Stimulated activated CD4-positive, alpha-beta T cell treated with anti-CD3 and anti-CD28 coated beads, Interleukin-1b, Interleukin-23, amount 100 ng/mL, for 24 hours (primary cell): ENCODE results near the gene CLDN1.
A peak's percentile ranks its signal among the peaks of the same experiment; 100 is the strongest.

Source experiments
- DNase-seq, 4 experiments: peaks; one replicate each; pipeline ENCODE4 v3.0.0-alpha.2; 2020; ENCODE audit warnings: low read depth in 4 of 4, low spot score in 1 of 4

The CLDN1 gene, protein sequence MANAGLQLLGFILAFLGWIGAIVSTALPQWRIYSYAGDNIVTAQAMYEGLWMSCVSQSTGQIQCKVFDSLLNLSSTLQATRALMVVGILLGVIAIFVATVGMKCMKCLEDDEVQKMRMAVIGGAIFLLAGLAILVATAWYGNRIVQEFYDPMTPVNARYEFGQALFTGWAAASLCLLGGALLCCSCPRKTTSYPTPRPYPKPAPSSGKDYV

DNA sequence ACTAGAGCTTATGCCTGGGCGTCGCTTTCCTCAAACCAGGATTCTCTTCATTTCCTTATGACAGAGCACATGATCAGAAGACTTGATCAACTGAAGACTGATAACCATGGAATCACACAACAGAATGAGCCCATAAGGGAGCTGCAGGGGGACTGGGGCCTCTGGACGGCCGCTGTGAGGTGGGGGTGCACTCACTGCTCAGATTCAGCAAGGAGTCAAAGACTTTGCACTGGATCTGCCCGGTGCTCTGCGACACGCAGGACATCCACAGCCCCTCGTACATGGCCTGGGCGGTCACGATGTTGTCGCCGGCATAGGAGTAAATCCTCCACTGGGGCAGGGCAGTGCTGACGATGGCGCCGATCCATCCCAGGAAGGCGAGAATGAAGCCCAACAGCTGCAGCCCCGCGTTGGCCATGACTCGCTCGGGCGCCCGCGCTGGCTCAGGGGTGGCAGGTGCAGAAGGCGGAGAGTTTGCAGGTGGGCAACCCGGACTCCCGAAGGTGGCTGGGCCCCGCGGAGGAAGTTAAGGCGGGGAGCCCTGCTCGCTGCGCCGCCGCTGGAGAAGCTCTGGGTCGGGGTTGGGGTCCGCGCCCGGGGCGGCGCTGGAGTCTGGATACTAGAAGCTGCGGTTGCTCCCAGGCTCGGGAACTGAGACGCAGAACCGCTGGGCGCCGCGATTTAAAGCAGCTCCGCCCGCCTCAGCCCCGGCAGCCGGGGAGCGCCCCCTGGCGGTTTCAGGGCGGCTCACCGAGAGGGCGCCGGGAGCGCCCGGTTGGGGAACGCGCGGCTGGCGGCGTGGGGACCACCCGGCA lies at the start of gene CLDN1:
Gene CLDN1 (minus strand): TSS at position 658 of the 815 bp plus-strand sequence. CDS start 240 bp downstream, at position 418.
- peak; percentile 52 to 67 (median 58) for DNase-seq

GRCh38 chr3:190371152-190371551 lies 48.9 kb upstream of the CLDN1 start:
- no peak for DNase-seq

DNA sequence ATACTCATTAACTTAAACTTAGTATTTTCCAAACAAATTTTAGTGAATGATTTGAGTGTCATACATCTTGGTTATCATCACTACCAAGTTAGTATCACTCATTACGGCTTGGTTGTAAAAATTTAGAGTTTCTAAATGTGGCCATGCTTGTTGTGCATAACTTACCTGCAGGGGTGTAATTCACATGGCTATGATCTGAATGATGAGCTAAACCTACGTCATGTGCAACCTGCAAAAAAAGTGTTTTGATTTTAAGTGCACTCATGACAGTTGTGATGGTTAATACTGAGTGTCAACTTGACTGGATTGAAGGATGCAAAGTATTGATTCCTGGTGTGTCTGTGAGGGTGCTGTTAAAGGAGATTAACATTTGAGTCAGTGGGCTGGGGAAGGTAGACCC lies 48.1 kb upstream of the CLDN1 start:
- no peak for DNase-seq

DNA sequence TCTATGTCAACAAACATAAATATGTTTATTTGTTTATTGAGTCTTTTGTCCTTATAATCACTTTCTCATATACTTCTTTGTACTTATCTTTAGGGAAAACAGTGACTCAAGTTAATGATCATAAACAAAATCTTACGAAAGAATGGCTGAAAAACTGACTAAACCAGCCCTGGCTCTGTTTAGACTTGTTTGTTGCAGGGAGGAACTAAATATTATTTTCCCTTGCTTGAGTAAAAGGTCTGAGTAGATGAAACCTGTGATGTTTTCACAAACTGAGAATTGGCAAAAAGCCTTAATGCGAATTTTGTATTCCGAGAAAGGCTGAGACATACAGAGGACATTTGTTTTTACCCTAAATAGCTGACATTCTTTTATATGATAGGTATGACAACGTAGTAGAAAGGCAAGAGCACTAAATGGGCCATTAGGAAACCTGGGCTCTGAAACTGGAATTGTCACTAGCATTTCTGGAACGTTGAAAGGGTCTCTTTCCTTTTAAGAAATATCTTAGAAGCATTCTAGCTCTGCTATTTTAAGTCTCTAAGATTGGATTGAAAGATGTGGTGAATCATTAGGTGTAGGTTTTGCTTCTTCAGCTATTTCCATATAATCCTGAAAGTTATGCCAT lies 47.5 kb upstream of the CLDN1 start:
- DNase-seq, result no peak

GRCh38 chr3:190368881-190369280 lies 46.6 kb upstream of the CLDN1 start:
- DNase-seq, result no peak

DNA sequence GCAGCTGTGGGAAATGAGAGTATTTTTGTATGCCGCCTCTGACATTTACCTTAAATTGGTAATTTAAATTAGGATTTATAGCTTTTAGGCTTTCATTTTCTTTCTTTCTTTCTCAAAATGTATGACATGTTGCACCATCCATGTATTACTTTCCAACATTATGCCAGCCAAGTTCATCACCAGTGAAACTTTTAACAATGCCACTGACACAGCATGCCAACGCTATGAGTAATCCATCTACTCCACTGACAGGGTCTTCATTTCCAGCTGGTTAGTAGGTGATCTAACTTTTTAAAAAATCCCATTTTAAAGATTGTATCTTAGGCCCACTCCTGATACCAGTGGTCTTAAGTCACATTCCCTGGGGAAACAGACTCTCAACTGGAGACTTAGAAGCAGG lies 43.9 kb upstream of the CLDN1 start:
- DNase-seq, result no peak

DNA sequence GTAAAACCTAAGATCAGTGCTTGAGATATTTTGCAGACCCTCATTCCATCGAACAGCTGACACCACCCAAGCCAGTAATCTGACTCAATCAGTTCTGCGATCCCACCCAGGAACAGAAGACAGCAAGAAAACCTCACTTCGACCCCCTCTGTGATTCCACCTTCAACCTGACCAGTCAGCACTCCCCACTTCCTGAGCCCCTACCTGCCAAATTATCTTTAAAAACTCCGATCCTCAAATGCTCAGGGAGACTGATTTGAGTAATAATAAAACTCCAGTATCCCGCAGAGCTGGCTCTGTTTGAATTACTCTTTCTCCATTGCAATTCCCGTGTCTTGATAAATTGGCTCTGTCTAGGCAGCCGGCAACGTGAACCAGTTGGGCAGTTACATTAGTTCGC lies 40.0 kb upstream of the CLDN1 start:
- no peak for DNase-seq

DNA sequence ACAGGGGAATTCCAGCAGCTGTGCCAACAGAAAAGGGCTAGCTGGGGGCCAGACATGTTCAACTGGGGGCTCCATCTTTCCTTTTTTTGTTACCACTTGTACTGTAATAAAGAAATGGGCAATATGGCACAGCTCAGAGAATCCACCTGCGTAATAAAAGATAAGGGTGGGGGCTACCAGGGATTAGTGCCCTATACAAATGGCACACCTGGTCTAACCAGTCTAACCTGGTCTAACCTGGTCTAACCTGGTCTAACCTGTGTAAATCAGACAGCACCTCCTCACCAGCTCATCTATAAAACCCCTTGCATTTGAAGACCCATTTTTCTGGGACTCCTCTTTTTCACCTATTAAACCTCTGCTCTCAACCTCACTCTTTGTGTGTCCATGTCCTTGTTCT lies 39.5 kb upstream of the CLDN1 start:
- DNase-seq, result no peak

- no peak for DNase-seq
Observed at GRCh38 chr3:190360228-190360627, 38.0 kb upstream of the CLDN1 start.

- no peak for DNase-seq
Observed at GRCh38 chr3:190359813-190360212, 37.6 kb upstream of the CLDN1 start.

DNA sequence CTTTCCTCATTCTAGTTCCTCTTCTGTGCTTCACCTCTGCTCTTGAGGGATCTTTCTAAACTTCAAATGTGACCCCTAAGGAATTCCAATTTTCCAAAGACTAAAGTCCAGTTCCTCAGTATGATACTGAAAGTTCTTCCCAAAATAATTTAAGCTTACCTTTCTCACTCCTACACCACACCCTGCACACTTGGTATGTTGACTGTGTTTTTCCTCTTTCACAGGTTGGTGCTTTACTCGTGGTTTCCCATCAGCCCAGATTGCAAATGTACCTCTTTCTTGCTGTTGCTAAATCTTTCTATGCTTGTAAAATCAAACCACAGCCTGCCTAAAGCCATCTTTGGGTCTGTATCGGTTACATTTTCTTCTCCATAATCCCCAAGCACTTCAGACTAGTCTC lies 35.2 kb upstream of the CLDN1 start:
- no peak for DNase-seq

GRCh38 chr3:190356246-190356645 lies 34.0 kb upstream of the CLDN1 start:
- no peak for DNase-seq

- no peak for DNase-seq
Observed at GRCh38 chr3:190352861-190353457, 30.7 kb upstream of the CLDN1 start.

DNA sequence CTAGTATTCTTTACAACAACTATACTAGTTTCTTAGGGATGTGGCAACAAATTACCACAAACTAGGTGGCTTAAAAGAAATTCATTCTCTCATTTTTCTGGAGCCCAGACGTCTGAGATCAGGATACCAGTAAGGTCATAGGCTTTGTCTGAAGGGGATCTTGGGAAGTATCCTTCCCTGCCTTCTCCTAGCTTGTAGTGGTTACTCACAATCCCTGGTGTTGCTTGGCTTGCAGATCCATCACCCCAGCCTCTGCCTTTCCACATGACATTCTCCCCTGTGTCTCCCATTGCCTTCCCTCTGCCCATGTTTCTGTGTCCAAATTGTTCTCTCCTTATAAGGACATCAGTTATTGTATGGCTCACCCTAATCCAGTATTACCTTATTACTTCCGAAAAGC lies 24.3 kb upstream of the CLDN1 start:
- DNase-seq, result no peak

DNA sequence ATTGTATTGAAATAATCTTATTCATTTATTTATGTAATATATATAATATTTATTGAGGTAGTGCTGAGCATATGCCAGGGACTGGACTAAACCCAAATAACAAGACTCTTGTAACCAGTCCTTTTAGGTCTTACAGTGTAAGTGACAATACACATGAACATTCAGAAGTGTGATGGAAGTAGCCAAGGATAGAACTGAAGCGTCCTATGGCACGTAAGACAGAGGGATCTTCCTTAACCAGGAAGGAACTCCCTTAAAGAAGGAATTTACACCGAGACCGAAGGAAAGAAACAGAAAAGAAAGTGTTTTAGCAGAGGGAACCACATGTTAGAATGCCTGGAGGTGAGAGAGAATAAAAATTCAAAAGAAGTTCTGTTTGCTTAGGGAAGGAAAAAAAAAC lies 23.6 kb upstream of the CLDN1 start:
- DNase-seq, result no peak

- DNase-seq, result no peak
Observed at GRCh38 chr3:190345027-190345821, 23.0 kb upstream of the CLDN1 start.

- no peak for DNase-seq
Observed at GRCh38 chr3:190340071-190340470, 17.8 kb upstream of the CLDN1 start.

DNA sequence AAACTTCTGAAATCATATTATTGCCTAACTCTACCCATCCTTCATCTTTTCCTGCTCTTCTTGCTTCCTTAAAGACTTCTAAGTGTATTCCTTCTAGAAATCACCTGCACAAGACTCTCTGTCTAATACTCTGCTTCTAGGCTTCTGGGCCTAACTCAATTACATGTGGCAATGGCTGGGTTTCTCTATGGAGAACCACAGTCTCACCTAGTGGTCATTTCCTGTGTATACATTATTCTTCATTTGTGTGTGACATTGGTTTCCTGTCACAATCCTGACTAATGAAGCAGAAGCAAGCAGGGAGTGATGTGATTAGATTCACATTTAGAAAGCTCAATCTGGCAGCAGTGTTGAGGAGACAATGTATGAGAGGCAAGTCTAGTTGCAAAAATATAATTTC lies 16.9 kb upstream of the CLDN1 start:
- DNase-seq, result no peak

DNA sequence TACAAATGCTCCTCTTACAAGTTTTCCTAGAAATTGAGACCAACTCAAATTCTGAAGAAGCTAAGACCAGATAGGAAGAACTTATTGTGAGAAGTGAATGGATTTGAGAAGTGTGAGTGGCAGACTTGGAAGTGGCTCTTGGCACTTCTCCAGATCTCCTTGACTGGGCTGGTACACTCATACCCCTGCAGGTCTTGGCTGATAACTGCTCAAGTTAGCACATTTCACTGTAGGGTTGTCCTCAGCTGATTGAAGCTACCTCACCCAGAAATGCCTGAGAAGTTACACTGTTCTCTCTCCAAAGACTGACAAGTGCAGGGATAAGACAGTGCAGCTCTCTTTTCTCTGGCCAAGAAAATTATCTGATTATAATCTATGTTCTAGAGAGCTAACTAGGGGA lies 16.5 kb upstream of the CLDN1 start:
- no peak for DNase-seq

GRCh38 chr3:190337301-190337700 lies 15.1 kb upstream of the CLDN1 start:
- DNase-seq, result no peak

GRCh38 chr3:190336516-190337189 lies 14.4 kb upstream of the CLDN1 start:
- DNase-seq, result no peak
